ENCODE results near the gene CUL4B.
"Not testable (repeated sequence)": the region's sequence is repeated elsewhere in the genome, so short reads cannot be mapped to it uniquely, and the experiment has no call there.

CUL4B gene

GRCh38 chrX:120517936-120518335 lies 42.8 kb downstream of the CUL4B start:
- H3K27ac ChIP-seq: no peak overlapping the region
- TF ChIP-seq ZFX (IDR thresholded peaks at IDR 0.05; ENCODE audit: borderline replicate concordance): no peak
- TF ChIP-seq CTCF (IDR thresholded peaks at IDR 0.05): no peak

GRCh38 chrX:120514236-120514635 lies 46.5 kb downstream of the CUL4B start:
- TF ChIP-seq ZFX (IDR thresholded peaks at IDR 0.05; ENCODE audit: borderline replicate concordance): no peak
- TF ChIP-seq CTCF (IDR thresholded peaks at IDR 0.05): peak; percentile 40
- no peak overlapping the region for H3K27ac ChIP-seq

GRCh38 chrX:120512627-120513026 lies 48.1 kb downstream of the CUL4B start:
- no peak for TF ChIP-seq ZFX (IDR thresholded peaks at IDR 0.05; ENCODE audit: borderline replicate concordance)
- TF ChIP-seq CTCF (IDR thresholded peaks at IDR 0.05): no peak
- no peak overlapping the region for H3K27ac ChIP-seq

- no peak overlapping the region for H3K27ac ChIP-seq
- TF ChIP-seq ZFX (IDR thresholded peaks at IDR 0.05; ENCODE audit: borderline replicate concordance) (no peak), CTCF (IDR thresholded peaks at IDR 0.05) (no peak)
Observed at GRCh38 chrX:120512222-120512621, 48.5 kb downstream of the CUL4B start.

- H3K27ac ChIP-seq: no peak overlapping the region
- TF ChIP-seq CTCF (IDR thresholded peaks at IDR 0.05) (no peak), ZFX (IDR thresholded peaks at IDR 0.05; ENCODE audit: borderline replicate concordance) (no peak)
Observed at GRCh38 chrX:120504569-120504968, 56.2 kb downstream of the CUL4B start.

- TF ChIP-seq CTCF (IDR thresholded peaks at IDR 0.05): no peak
- TF ChIP-seq ZFX (IDR thresholded peaks at IDR 0.05; ENCODE audit: borderline replicate concordance): no peak
- no peak overlapping the region for H3K27ac ChIP-seq
Observed at GRCh38 chrX:120499301-120500072, 61.3 kb downstream of the CUL4B start.

- H3K27ac ChIP-seq: not testable (repeated sequence)
Observed at GRCh38 chrX:120490119-120490518, 70.6 kb downstream of the CUL4B start.

GRCh38 chrX:120486786-120487185 lies 74.0 kb downstream of the CUL4B start:
- TF ChIP-seq ZFX (IDR thresholded peaks at IDR 0.05; ENCODE audit: borderline replicate concordance) (no peak), CTCF (IDR thresholded peaks at IDR 0.05) (no peak)
- H3K27ac ChIP-seq: peak overlapping the region; percentile 84

Data from 22Rv1 (cell line).